Measurements from ENCODE around the gene SLC16A6.
"Not testable (repeated sequence)": the region's sequence is repeated elsewhere in the genome, so short reads cannot be mapped to it uniquely, and the experiment has no call there.

Gene SLC16A6, protein sequence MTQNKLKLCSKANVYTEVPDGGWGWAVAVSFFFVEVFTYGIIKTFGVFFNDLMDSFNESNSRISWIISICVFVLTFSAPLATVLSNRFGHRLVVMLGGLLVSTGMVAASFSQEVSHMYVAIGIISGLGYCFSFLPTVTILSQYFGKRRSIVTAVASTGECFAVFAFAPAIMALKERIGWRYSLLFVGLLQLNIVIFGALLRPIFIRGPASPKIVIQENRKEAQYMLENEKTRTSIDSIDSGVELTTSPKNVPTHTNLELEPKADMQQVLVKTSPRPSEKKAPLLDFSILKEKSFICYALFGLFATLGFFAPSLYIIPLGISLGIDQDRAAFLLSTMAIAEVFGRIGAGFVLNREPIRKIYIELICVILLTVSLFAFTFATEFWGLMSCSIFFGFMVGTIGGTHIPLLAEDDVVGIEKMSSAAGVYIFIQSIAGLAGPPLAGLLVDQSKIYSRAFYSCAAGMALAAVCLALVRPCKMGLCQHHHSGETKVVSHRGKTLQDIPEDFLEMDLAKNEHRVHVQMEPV

DNA sequence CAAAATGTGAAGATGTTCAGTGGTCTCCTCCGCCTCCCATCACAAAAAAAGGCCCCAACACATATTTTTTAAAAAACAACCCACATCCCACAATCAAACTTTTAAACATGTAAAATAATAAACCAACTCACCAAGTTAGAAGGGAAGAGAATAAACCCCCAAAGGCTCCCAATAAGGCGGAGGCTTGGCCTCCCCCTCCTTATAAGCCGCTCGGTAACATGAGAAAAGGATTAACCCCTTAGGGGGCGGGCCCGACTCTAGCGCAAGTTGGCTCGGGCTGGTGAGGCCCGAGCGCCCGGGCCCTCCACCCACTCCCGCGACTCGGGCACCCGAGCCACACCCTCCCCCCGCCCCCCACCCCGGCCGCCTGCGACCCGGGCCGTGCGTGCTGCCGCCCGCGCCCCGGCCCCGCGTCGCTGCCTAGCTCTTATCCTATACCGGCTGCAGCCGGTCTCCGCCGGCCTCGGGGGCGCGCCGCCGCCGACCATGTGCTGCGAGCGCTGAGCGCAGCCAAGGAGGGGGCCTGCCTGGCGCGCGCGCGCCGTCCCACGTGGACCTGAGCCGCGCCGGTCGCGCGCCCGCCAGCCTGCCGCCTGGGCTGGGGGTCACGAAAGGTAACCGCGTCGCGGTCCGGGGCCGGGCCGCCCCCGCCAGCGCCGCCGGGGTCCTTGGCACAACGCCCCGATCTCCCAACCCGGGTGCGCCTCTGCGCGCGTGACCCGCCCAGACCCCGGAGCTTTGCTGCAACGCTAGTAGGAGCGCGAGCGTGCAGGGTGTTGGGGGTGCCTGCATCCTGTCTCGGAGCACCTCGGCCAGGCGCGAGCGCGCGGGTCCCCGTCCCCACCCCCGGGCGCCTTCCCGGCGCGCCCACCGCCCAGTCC is at the start of gene SLC16A6, which contains the start of gene ARSG:
TSS of gene SLC16A6 (minus strand) at position 173 of the 881 bp plus-strand sequence. CDS start 12,807 bp downstream, outside the sequence.
TSS of gene ARSG (plus strand) at position 541 of the 881 bp plus-strand sequence. CDS start 15,999 bp downstream, outside the sequence.
- peak; percentile 84 for DNase-seq

DNA sequence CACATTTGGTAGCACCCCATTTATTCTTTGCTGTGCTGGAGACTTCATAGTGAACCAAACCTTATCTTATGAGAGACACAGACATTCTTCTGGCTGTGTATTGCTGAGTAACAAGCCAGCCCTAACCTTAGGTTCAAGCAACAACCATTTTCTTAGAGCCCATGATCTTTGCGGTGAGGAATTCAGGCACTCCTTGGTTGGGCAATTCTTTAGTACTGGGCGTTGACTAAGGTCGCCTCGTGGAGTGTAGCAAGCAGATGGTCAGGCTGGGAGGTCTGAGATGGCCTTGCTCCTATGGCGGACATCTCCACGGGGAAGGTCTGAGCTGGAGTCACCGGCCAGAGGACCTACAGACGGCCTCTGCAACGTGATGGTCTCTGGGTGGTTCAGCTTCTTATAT is 43.5 kb upstream of the SLC16A6 start:
- DNase-seq, result no peak

DNA sequence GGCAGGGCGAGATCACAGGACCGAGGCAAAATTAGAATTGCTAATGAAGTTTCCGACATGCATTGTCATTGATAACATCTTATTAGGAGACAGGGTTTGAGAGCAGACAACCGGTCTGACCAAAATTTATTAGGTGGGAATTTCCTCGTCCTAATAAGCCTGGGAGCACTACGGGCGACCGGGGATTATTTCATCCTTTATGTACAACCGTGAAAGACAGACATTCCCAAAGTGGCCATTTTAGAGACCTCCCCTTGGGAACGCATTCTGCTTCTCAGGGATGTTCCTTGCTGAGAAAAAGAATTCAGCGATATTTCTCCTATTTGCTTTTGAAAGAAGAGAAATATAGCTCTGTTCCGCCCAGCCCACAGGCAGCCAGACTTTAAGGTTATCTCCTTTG is 41.0 kb upstream of the SLC16A6 start:
- DNase-seq, result not testable (repeated sequence)

DNA sequence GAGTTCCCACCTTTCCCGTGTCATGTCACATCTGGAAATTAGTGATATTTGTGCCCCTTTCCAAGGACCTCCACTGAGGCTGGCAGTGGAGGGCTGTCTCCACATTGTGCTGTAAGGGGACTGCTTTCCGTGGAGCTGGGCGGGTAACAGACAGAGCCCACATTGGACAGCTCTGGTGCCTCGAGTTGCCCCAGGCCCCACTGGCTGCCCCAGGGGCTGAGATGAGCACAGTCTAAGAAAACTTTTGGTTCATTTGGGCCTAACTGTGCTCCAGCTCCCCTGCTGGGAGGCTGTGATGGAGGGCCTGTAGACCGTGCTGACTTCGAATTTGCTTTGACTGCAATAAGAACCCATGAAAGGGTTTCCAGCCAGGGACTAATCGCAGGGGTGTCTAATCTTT is 38.4 kb upstream of the SLC16A6 start:
- DNase-seq, result no peak

DNA sequence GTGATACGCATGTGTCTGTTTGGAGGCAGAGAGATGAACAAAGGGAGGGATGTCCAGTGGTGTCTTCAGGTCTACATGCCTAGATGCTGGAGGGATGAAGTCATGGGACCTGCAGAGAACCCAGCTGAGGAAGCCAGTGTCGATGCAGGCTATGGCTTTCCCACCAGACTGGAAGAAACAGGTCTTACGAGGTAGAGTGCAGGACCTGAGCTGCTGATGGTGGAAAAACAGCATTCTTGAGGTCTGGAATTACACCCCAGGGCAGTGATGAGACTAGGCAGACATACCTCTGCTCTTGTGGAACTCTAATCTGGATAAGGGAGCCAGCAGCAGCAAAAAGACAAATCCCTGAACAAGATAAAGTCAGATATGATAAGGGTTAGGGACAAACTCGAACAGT is 37.7 kb upstream of the SLC16A6 start:
- DNase-seq, result no peak

DNA sequence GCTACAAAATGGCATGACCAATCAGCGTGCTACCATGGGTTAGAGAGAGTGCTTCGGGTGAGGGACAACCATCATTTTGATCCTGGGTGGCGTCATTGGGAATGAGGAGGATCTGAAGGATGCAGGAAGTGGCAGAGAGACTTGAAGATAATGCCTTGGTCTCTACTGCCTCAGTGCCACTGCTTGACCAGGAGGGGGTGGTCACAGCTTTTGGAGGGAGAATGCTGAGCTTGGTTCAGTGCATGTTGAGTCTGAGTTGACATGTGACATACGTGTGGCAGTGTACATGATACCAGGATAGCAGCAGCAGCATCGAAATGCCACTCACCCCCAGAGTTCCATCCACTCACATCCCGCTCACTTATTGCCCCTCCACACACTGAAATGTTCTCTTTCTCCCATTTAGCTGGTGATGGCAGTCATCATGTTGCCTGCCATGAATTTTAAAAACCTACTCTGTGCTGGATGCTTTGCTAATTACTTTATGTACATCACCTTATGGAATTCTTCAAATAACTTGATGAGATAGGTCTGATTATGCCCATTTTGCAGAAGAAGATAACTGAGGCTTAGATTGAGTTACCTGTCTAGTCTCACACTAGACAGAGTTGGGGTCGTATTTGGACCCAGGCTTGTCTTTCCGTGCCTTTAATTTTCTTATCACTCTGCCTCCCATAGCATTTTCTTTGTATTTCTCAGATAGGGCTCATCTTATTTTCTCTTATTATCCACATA is 37.1 kb upstream of the SLC16A6 start:
- DNase-seq, result no peak

DNA sequence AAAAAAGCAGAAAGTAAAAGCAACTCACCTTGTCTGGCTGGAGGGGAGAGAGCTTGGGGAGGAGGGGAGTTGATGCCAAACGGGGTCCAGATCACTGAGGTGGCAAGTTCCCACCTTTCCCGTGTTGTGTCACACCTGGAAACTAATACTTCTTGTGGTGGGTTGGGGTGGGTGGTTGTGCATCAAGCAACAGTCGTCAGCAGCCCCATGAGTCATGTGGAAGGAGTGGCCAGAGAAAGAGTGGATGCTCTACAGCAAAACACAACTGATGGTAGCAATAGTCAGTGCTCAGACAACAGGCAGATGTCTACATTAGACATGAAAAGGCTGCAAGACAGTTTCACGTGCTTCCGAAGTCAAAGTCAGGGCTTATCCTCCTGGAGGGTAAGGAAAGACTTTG is 35.8 kb upstream of the SLC16A6 start:
- peak; percentile 30 for DNase-seq

DNA sequence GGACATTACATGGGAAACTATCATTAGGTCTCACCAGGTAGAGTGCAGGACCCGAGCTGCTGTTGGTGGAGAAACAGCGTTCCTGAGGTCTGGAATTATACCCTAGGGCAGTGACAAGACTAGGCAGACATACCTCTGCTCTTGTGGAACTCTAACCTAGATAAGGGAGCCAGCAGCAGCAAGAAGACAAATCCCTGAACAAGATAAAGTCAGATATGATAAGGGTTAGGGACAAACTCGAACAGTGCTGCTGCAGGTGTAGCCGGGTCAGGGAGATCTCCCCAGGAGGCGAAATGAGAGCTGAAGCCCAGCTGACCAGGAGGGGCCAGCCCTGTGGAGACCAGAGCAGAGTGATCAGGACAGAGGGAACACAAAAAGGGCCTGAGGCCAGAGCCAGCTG is 35.0 kb upstream of the SLC16A6 start:
- no peak for DNase-seq

DNA sequence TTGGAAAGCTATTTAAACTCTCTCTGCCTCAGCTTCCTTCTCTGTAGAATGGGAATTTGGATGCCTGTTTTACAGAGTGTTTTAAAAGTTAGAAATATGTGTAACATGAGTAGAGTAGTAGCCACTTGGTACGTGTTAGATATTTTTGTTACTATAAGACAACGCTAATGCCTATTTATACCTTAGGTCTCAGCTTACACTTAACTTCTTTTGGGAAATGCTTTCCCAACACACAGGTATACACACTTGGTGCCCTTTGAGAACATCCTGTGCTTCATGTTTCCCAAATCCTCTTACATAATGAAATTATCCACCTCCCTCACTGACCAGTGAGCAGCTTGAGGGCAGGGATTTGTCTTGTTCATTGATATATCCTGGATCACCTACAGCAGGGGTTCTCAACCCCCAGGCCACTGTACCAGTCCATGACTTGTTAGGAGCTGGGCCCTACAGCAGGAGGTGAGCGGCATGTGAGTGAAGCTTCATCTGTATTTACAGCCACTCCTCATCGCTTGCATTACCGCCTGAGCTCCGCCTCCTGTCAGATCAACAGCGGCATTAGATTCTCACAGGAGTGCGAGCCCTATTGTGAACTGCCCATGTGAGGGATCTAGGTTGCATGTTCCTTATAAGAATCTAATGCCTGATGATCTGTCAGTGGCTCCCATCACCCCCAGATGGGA is 33.9 kb upstream of the SLC16A6 start:
- DNase-seq, result no peak

DNA sequence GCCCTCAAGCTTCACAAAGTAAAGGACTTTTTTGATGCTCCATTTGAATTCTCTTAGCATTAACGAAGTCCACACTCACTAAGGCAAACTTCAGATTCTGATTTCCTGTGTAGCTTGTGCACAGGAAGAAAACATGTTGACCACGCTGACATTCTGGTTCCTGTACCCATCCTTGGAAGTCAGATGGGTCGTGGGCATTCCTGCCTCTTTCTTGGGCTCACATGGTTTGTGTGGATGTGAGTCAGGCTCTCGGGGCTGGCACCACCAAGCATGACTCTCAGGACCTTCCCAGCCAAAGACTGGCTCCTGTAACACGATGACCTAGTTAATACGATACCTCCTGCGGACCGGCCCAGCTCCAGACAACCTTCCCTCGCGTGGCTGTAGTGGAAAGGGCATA is 33.2 kb upstream of the SLC16A6 start:
- DNase-seq, result no peak

DNA sequence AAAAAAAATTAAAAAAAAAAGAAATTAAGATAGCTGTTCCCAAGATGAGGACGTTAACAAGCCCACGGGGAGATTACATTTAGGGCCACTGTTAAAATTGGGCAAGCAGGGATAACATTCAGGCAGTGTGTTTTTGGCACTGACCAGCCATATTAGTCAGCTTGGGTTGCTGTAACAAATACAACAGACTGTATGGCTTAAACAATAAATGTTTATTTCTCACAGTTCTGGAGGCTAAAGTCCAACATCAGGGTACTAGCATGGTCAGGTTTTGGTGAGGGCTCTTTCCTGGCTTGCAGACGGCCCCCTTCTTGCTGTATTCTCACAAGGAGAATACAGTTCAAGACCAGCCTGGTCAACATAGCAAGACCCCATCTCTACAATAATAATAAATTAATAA is 31.7 kb upstream of the SLC16A6 start:
- no peak for DNase-seq

DNA sequence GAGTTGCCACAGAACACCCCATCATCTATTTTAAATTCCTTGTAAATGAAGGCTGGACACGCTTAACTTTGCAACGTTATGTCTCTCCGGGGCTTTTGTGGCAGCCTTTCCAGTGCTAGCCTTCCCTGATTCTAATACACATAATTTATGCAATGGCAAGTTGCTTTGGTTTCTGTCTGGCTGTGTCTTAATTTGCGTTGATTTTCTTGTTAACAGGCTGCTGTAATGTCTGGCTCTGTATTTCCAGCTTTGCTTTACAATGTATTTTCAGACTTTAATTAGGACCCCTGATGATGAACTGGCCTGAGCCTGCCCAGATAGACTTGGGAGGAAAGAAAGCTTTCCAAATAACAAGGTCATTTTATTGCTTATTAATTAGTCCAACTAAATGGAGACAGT is 30.6 kb upstream of the SLC16A6 start:
- no peak for DNase-seq

DNA sequence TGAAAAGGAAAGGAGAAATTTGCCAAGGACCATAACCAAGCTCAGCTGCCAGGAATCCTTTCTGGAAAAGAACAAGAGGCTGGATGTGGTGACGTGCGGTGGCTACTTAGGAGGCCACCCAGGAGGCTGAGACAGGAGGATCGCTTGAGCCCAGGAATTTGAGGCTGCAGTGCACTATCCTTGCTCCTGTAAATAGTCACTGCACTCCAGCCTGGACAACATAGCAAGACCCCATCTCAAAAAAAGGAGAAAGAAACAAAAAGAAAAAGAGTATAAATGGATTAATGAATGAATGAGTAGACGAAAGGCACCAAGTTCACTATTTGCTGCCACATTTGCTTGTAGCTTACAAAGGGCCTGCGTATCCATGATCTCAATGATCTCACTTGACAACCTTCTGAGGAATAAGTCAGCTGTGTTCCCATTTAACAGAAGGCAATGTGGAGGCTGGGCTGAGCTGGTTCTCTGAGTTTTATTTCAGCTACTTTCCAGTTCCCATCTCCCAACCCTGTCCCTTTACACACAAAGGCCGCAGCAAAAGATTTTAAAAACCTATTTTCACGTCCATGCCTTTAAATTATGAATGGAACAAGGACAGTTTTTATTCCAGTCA is 30.1 kb upstream of the SLC16A6 start:
- DNase-seq, result no peak

DNA sequence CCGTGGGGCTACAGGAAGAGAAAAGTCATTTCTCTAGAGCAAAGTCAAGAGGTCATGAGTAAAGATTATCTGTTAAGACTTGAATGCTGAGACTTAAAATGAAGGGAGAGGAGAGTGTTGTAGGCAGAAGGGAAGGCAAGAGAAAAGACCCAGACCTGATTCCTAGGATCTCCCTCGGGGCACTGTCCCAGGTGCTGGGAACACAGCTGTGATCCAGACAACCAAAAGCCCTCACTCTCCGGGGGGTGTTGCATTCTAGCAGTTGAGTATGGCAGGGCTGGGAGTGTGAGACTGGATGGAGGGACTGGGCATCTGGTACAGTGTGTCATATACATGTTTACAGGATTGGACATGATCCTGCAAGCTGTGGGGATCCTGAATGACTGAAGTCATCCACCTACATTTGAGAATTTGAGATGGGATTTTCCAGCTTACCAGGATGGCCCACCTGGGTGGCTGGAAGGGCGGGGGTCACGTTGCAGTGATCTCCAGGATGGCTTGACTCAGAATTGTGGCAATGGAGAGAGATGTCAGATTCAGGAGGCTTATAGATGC is 29.5 kb upstream of the SLC16A6 start:
- no peak for DNase-seq

DNA sequence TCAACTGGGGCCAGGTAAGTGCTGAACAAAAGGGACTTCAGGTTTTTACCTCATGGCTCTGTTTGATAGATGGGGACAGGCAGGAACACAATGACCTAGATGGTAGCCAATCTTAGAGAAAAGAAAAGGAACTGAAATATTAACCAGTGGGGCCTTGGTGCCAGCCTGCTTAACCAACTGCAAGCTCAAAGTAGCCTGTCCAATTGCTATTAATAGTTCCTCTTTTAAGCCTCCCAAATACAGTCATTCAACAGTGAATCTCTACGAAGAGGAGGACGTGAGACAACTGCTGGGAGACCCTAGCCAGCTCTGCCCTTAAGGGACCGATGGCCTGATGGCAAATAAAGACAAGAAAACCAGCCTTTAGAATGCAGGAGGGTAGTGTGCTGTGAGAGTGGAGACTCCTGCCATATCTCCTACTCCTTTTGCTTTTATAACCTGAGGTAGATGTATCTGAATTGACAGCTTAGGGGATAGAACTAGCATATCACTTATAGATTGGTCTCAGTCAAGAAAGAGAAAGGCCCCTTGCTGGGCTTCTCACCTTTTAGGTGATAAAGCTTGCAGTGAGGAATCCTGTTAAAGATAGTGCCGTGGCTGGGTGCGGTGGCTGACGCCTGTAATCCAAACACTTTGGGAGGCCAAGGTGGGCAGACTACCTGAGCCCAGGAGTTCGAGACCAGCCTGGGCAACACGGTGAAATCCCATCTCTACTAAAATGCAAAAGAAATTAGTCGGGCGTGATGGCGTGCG is 28.7 kb upstream of the SLC16A6 start:
- DNase-seq, result no peak

DNA sequence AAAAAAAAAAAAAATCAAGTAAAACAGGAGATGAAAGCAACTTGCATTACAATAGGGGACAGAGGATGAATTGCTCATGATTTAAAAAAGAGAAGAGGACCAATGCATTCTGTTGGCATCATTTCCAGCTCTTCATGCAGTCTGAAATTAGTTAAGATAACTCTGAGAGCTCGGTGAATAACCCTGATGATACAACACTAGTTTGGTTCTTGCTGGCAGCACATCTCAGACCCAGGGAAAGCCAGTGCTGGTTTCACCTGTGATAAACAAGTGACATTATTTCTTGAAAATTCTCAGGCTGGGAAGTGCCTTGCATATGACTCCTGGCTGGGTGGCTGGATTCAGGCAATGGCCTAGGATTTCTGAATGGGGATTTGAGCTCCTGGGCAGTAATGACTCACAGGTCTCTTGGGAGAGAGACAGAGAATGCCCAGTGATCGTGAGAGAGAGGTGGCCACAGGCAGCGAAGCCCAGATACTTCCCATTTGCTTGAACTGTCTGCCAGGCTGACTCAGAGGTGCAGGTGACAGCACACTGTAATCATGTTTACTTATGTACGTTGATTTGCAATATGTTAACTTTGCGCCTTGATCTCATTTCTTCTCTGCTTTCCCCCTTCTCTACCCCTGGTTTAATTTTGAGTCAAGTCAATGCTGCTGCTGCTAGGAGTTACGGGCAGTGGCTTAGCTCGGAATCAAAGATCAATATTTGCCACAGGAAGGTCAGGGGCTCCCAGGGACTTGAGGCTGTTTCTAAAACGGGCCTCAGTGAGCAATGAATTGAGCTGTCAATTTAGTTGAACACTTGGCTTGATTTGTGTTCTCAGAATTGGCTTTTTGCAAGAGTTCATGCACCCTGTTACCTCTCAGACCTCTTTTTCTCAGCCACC is 27.4 kb upstream of the SLC16A6 start:
- DNase-seq, result no peak

DNA sequence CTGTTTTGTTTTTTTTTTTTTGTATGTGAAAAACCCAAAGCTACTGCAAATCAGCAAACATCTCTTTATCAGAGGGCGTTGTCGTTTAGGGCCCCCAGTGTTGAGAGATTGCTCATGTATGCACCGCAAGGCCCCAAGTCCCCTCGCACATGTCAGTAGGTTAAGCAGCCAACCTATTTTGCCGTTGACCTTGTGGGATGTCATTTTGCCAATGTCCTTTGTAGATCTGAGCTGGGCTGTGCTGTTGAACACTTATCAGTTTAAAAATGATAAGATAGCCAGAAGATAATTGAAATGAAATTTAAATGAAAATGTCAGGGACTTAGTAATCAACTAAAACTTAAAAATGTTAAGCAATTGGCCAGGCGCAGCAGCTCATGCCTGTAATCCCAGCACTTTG is 26.5 kb upstream of the SLC16A6 start:
- no peak for DNase-seq

DNA sequence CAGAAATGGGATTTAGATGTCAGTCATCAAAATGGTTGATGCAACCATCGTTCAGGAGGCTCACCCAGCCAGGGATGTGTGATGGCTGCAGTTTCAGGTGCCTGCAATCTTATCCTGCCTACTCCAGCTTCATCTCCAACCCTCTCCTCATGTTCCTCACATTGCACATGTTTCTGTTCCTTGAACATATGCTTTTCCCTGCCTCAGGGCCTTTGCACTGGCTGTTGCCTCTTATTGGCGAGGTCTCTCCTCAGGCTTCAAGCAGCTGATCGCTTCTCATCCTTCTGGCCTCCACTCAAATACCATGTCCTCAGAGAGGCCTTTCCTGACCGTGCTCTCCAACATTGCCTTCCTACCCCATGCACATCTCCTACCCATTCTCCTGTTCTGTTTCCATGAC is 25.0 kb upstream of the SLC16A6 start:
- DNase-seq, result no peak

DNA sequence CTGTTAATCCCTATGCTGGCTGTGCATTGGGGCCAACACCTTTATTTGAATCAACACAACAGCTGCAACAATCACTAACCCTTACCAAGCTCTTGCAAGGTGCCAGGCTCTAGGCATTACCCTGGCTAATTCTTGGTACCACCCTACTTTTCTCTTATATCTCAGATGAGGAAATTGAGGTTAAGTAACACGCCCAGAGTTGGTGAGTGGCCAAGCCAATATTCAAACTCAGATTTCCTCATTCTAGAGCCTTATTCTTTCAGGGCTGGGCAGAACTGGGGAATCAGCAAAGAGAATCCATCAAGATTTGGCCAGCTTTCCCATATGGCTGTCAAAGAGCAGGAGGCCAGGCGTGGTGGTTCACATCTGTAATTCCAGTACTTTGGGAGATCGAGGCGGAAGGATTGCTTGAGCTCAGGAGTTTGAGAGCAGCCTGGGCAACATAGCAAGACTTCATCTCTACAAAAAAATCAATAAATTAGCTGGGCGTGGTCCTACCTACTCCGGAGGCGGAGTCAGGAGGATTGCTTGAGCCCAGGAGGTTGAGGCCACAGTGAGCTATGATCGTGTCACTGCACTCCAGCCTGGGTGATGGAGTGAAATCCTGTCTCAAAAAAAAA is 24.1 kb upstream of the SLC16A6 start:
- no peak for DNase-seq

Data from stimulated activated naive CD4-positive, alpha-beta T cell treated with Interleukin-2 at 50 U/mL for 16 hours (primary cell).